ENCODE data around the gene KCNH6.

DNA sequence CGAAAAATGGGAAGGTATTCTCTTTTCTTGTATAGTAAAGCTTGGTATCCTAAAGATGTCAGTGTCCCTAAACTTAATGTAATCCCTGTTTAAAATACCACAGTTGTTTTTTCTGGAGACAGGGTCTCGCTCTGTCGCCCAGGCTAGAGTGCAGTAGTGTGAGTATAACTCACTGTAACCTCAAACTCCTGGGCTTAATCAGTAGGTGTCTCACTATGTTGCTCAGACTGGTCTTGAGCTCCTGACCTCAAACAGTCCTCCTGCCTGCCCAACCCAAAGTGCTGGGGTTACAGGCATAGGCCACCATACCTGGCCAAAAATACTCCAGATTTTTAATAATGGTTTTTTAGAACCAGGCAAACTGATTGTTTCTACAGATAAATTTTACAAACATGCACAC, 35.3 kb downstream of the KCNH6 start:
- TF ChIP-seq, protein P1, sequence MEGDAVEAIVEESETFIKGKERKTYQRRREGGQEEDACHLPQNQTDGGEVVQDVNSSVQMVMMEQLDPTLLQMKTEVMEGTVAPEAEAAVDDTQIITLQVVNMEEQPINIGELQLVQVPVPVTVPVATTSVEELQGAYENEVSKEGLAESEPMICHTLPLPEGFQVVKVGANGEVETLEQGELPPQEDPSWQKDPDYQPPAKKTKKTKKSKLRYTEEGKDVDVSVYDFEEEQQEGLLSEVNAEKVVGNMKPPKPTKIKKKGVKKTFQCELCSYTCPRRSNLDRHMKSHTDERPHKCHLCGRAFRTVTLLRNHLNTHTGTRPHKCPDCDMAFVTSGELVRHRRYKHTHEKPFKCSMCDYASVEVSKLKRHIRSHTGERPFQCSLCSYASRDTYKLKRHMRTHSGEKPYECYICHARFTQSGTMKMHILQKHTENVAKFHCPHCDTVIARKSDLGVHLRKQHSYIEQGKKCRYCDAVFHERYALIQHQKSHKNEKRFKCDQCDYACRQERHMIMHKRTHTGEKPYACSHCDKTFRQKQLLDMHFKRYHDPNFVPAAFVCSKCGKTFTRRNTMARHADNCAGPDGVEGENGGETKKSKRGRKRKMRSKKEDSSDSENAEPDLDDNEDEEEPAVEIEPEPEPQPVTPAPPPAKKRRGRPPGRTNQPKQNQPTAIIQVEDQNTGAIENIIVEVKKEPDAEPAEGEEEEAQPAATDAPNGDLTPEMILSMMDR (IDR thresholded peaks at IDR 0.05) = no peak
- TF ChIP-seq POLR2A (IDR thresholded peaks at IDR 0.05) (no peak), POLR2AphosphoS5 (IDR thresholded peaks at IDR 0.05; ENCODE audit: insufficient read depth in 1 of 2, low read depth in 1 of 2) (no peak)
